Vagina (tissue), 2 donors: ENCODE results near the gene HSD17B8.

Source experiments
- CTCF ChIP-seq, 3 experiments: fragments of 450-650 bp in 2 of 3; fragments of 200-600 bp in 1 of 3; sonication (generic) in 1 of 3; IDR thresholded peaks; one replicate each; pipeline ENCODE4 v1.5.1; 2017 to 2019; ENCODE audit warnings: antibody characterized with exemption in 3 of 3, mild to moderate bottlenecking in 2 of 3, moderate library complexity in 2 of 3
- POLR2A ChIP-seq, 2 donors: fragments of 450-650 bp; IDR thresholded peaks; one replicate each; pipeline ENCODE4 v1.6.1; 2017; ENCODE audit warnings: antibody characterized with exemption in 2 of 2, mild to moderate bottlenecking in 2 of 2, moderate library complexity in 2 of 2
- POLR2AphosphoS5 ChIP-seq, 2 donors: sonication (generic); formaldehyde crosslinking; IDR thresholded peaks; one replicate each; pipeline ENCODE4 v1.9.0; 2017; ENCODE audit warnings: antibody characterized with exemption in 2 of 2, mild to moderate bottlenecking in 2 of 2, low read depth in 1 of 2; ENCODE audit not compliant: insufficient read depth in 1 of 2

GRCh38 chr6:33201935-33202334 lies 2.5 kb upstream of the HSD17B8 start:
- TF ChIP-seq CTCF (IDR thresholded peaks at IDR 0.05) (no peak), POLR2A (IDR thresholded peaks at IDR 0.05) (no peak), POLR2AphosphoS5 (IDR thresholded peaks at IDR 0.05; ENCODE audit: insufficient read depth in 1 of 2, low read depth in 1 of 2) (no peak)
